NB4 (cell line): ENCODE data around the gene MBD4.

ENCODE experiments used
- DNase-seq: peaks from one replicate; pipeline ENCODE4 v3.0.0; 2010; ENCODE audit warnings: low read depth
- H3K4me3 ChIP-seq: one replicate; pipeline ENCODE4 v1.5.1; 2011; ENCODE audit warnings: mild to moderate bottlenecking, low read depth, low read length, moderate library complexity
- CTCF ChIP-seq: IDR thresholded peaks from one replicate; pipeline ENCODE4 v1.5.1; 2012; ENCODE audit warnings: low read depth, low read length
- MAX ChIP-seq: IDR thresholded peaks from 2 replicates; pipeline ENCODE4 v1.6.1; 2011; ENCODE audit warnings: low read depth, low read length
- MYC ChIP-seq: IDR thresholded peaks from 2 replicates; pipeline ENCODE4 v1.6.1; 2011; ENCODE audit warnings: low read depth, low read length
- POLR2A ChIP-seq: IDR thresholded peaks from 2 replicates; pipeline ENCODE4 v1.6.1; 2011; ENCODE audit warnings: mild to moderate bottlenecking; ENCODE audit not compliant: insufficient read length; ENCODE audit errors: extremely low read depth

MBD4 gene

GRCh38 chr3:129474984-129475804 lies 35.4 kb upstream of the MBD4 start:
- TF ChIP-seq POLR2A = no peak
- DNase-seq = no peak
- no peak overlapping the region for H3K4me3 ChIP-seq

- H3K4me3 ChIP-seq = no peak overlapping the region
- DNase-seq = no peak
- TF ChIP-seq MYC (no peak), POLR2A (no peak), CTCF (no peak), MAX (no peak)
Observed at GRCh38 chr3:129473769-129474152, 34.0 kb upstream of the MBD4 start.

- no peak overlapping the region for H3K4me3 ChIP-seq
- DNase-seq = no peak
- TF ChIP-seq CTCF = no peak
- TF ChIP-seq MAX = no peak
- TF ChIP-seq MYC = no peak
- no peak for TF ChIP-seq POLR2A
Observed at GRCh38 chr3:129473067-129473768, 33.5 kb upstream of the MBD4 start.

GRCh38 chr3:129470861-129471260 lies 31.1 kb upstream of the MBD4 start:
- no peak for DNase-seq
- no peak for TF ChIP-seq POLR2A
- no peak for TF ChIP-seq MYC
- TF ChIP-seq MAX = no peak
- TF ChIP-seq CTCF = no peak
- H3K4me3 ChIP-seq = no peak overlapping the region

GRCh38 chr3:129469026-129469425 lies 29.3 kb upstream of the MBD4 start:
- no peak overlapping the region for H3K4me3 ChIP-seq
- DNase-seq = no peak
- no peak for TF ChIP-seq CTCF
- no peak for TF ChIP-seq POLR2A
- no peak for TF ChIP-seq MAX
- no peak for TF ChIP-seq MYC

- DNase-seq = no peak
- no peak for TF ChIP-seq POLR2A
- no peak for TF ChIP-seq MAX
- no peak overlapping the region for H3K4me3 ChIP-seq
Observed at GRCh38 chr3:129467932-129468331, 28.2 kb upstream of the MBD4 start.
